PC-3 (cell line): ENCODE data around the gene PCYOX1L. TPM values are rescaled to one million over a fixed set of nuclear protein-coding genes. Genes with fewer than 3 reads are reported as not detected.
A peak's percentile ranks its signal among the peaks of the same experiment; 100 is the strongest.

Source experiments
- ATAC-seq: fragments of 200-7000 bp; cut with Tn5 transposase; 2 replicates; pipeline ENCODE4 v1.9.1; 2020; ENCODE audit warnings: mild to moderate bottlenecking, moderate library complexity
- BruUV-seq: library from RNA; stranded (reverse); fragments of 400-500 nt; replicated peaks from 2 replicates; lab custom pipeline; 2021; lab: Mats Ljungman, UMichigan
- CTCF ChIA-PET: fragments of 300-600 bp; sonication (Branson Sonifier 250); formaldehyde crosslinking; loops from one replicate; lab custom pipeline; 2022; ENCODE audit warnings: antibody characterized with exemption; lab: Charles Lee
- POLR2A ChIA-PET: fragments of 300-600 bp; sonication (Branson Sonifier 250); formaldehyde crosslinking; loops from one replicate; lab custom pipeline; 2022; ENCODE audit warnings: antibody characterized with exemption; ENCODE audit not compliant: unreplicated experiment; lab: Charles Lee
- DNase-seq: peaks from one replicate; pipeline ENCODE4 v3.0.0-alpha.2; 2015
- H2AFZ ChIP-seq: fragments of 300-600 bp; sonication (generic); 2 replicates; pipeline ENCODE4 v1.6.0; 2016; ENCODE audit warnings: antibody characterized with exemption, low read length
- H3F3A ChIP-seq: fragments of 300-600 bp; sonication (generic); one replicate; pipeline ENCODE4 v1.6.0; 2017; ENCODE audit warnings: antibody characterized with exemption, low read length, control low read depth, mild to moderate bottlenecking; ENCODE audit not compliant: unreplicated experiment
- H3K27ac ChIP-seq: fragments of 300-600 bp; sonication (generic); 2 replicates; pipeline ENCODE4 v1.5.1; 2016; ENCODE audit warnings: mild to moderate bottlenecking, low read length
- H3K27me3 ChIP-seq: fragments of 300-600 bp; sonication (generic); 2 replicates; pipeline ENCODE4 v1.6.1; 2016; ENCODE audit warnings: low read length, mixed read lengths
- H3K36me3 ChIP-seq: fragments of 300-600 bp; sonication (generic); 2 replicates; pipeline ENCODE4 v1.6.1; 2016; ENCODE audit warnings: low read depth, mixed run types, low read length, mixed read lengths
- H3K4me1 ChIP-seq: fragments of 300-600 bp; sonication (generic); 2 replicates; pipeline ENCODE4 v1.5.1; 2016; ENCODE audit warnings: low read length; ENCODE audit not compliant: insufficient read depth
- H3K4me2 ChIP-seq: fragments of 300-600 bp; sonication (generic); 2 replicates; pipeline ENCODE4 v1.6.0; 2016; ENCODE audit warnings: low read length
- H3K4me3 ChIP-seq: fragments of 300-600 bp; sonication (generic); 2 replicates; pipeline ENCODE4 v1.5.1; 2016; ENCODE audit warnings: mild to moderate bottlenecking, low read length, mixed read lengths
- H3K79me2 ChIP-seq: fragments of 300-600 bp; sonication (generic); 2 replicates; pipeline ENCODE4 v1.6.1; 2017; ENCODE audit warnings: low read length, mixed read lengths
- H3K9ac ChIP-seq: fragments of 300-600 bp; sonication (generic); 2 replicates; pipeline ENCODE4 v1.6.0; 2016; ENCODE audit warnings: mild to moderate bottlenecking, low read length
- H3K9me2 ChIP-seq: fragments of 300-600 bp; sonication (generic); replicated peaks from 2 replicates; pipeline ENCODE4 v1.6.1; 2016; ENCODE audit warnings: mixed run types, low read length, mixed read lengths
- H3K9me3 ChIP-seq: fragments of 300-600 bp; sonication (generic); 2 replicates; pipeline ENCODE4 v1.6.1; 2016; ENCODE audit warnings: low read length, mixed read lengths
- H4K20me1 ChIP-seq: fragments of 300-600 bp; sonication (generic); 2 replicates; pipeline ENCODE4 v1.6.1; 2016; ENCODE audit warnings: low read length, mixed read lengths
- CTCF ChIP-seq: fragments of 300-600 bp; sonication (generic); conservative IDR thresholded peaks from 2 replicates; pipeline ENCODE4 v1.5.1; 2017; ENCODE audit warnings: antibody characterized with exemption, low read depth, mild to moderate bottlenecking, low read length
- EZH2 ChIP-seq: fragments of 300-600 bp; sonication (generic); IDR thresholded peaks from one replicate; pipeline ENCODE4 v1.6.1; 2017; ENCODE audit warnings: antibody characterized with exemption, mild to moderate bottlenecking, low read length; ENCODE audit not compliant: unreplicated experiment
- EZH2phosphoT487 ChIP-seq: fragments of 300-600 bp; sonication (generic); IDR thresholded peaks from 2 replicates; pipeline ENCODE4 v1.6.1; 2018; ENCODE audit warnings: mild to moderate bottlenecking, antibody characterized with exemption, low read length, borderline replicate concordance
- intact Hi-C: fragments of 100-400 bp; cut with micrococcal nuclease; formaldehyde crosslinking; loops from 2 replicates; pipeline ENCODE4 v1.9.0; 2023
- total RNA-seq: library from RNA; depleted of rRNA; stranded (reverse); fragments of >200 nt; gene quantifications from 2 replicates; pipeline ENCODE4 v1.2.3, GENCODE V29; 2014

The PCYOX1L gene
- total RNA-seq, 1 experiment from 2014 or later: 12.8 TPM

GRCh38 chr5:149358294-149358651, 427 bp downstream of the PCYOX1L start:
- CTCF ChIA-PET: interaction anchor here (0.5 to 1.7 kb wide), 9 partner anchors 9 to 46 kb away, joined by 3 to 17 read pairs (median 4); no protein-coding TSS in a partner anchor
- ATAC-seq (peak; percentile 40), DNase-seq (peak; percentile 39)
- H3K4me1 ChIP-seq: peaks cover 15% of the 10 kb centered on the region
- H3K4me3 ChIP-seq: peak overlapping the region; percentile 89
- peaks cover 23% of the 10 kb centered on the region for H3K36me3 ChIP-seq
- no peaks in the 10 kb centered on the region for H3K9me2 ChIP-seq
- H3K27me3 ChIP-seq: no peaks in the 10 kb centered on the region
- peak overlapping the region; percentile 76 for H3K9ac ChIP-seq
- H3K79me2 ChIP-seq: peaks cover 12% of the 10 kb centered on the region
- POLR2A ChIA-PET: interaction anchor here (0.6 to 1.2 kb wide), 7 partner anchors 11 to 217 kb away, joined by 4 to 12 read pairs (median 8); partner anchors contain the start of genes ABLIM3 and GRPEL2
- TSS peak; percentile 17 for BruUV-seq
- no peak for TF ChIP-seq EZH2phosphoT487
- no peak for TF ChIP-seq EZH2
- no peak for TF ChIP-seq CTCF
- peak overlapping the region; percentile 90 for H3K4me2 ChIP-seq
- no peaks in the 10 kb centered on the region for H4K20me1 ChIP-seq
- H3K9me3 ChIP-seq: no peaks in the 10 kb centered on the region
- intact Hi-C loops: no loop called here
- peak overlapping the region; percentile 96 for H2AFZ ChIP-seq
- H3F3A ChIP-seq: no peaks in the 10 kb centered on the region
- H3K27ac ChIP-seq: no peak overlapping the region

- H3K9ac ChIP-seq: no peak overlapping the region; the same call in 1 of the 2 replicates
- no peak for ATAC-seq
- DNase-seq: peak; percentile 25
- H3K36me3 ChIP-seq: peaks cover 16% of the 10 kb centered on the region
- no peaks in the 10 kb centered on the region for H4K20me1 ChIP-seq
- no peaks in the 10 kb centered on the region for H3K9me3 ChIP-seq
- no peak overlapping the region for H3K27ac ChIP-seq
- H3K79me2 ChIP-seq: peaks cover 12% of the 10 kb centered on the region
- no peak for TF ChIP-seq CTCF
- no peak for TF ChIP-seq EZH2
- TF ChIP-seq EZH2phosphoT487: no peak
- intact Hi-C loops: no loop called here
- H3K27me3 ChIP-seq: no peaks in the 10 kb centered on the region
- no peaks in the 10 kb centered on the region for H3F3A ChIP-seq
- peak overlapping the region; percentile 89 for H3K4me3 ChIP-seq
- H3K4me1 ChIP-seq: peaks cover 15% of the 10 kb centered on the region
- H3K4me2 ChIP-seq: peak overlapping the region; percentile 90
- peak overlapping the region; percentile 96 for H2AFZ ChIP-seq
- ChIA-PET CTCF (interaction anchor here (0.7 to 1.7 kb wide), 2 partner anchors 8 to 38 kb away, joined by 3 to 17 read pairs; no protein-coding TSS in a partner anchor), POLR2A (interaction anchor here (0.6 kb wide), 2 partner anchors 14 to 48 kb away, joined by 5 to 12 read pairs; partner anchors contain the start of gene GRPEL2)
- H3K9me2 ChIP-seq: no peaks in the 10 kb centered on the region
- BruUV-seq: no TSS peak
Measured at GRCh38 chr5:149358868-149359495, 1.1 kb downstream of the PCYOX1L start.

GRCh38 chr5:149360272-149360671, 2.4 kb downstream of the PCYOX1L start:
- H2AFZ ChIP-seq: no peak overlapping the region
- H3K27ac ChIP-seq: no peak overlapping the region
- H3K4me3 ChIP-seq: no peak overlapping the region
- H3K4me1 ChIP-seq: peaks cover 15% of the 10 kb centered on the region
- H3K9me2 ChIP-seq: no peaks in the 10 kb centered on the region
- peaks cover 6% of the 10 kb centered on the region for H3K79me2 ChIP-seq
- no peaks in the 10 kb centered on the region for H3K9me3 ChIP-seq
- no peak for TF ChIP-seq EZH2phosphoT487
- no peak for TF ChIP-seq EZH2
- TF ChIP-seq CTCF: no peak
- H4K20me1 ChIP-seq: no peaks in the 10 kb centered on the region
- no peaks in the 10 kb centered on the region for H3K27me3 ChIP-seq
- no peak for ATAC-seq
- no peak for DNase-seq
- intact Hi-C loops: no loop called here
- H3K9ac ChIP-seq: no peak overlapping the region
- ChIA-PET POLR2A (no interaction called here), CTCF (no interaction called here)
- H3K4me2 ChIP-seq: no peak overlapping the region
- H3F3A ChIP-seq: no peaks in the 10 kb centered on the region
- H3K36me3 ChIP-seq: peaks cover 6% of the 10 kb centered on the region; the same call in 1 of the 2 replicates
- no TSS peak for BruUV-seq
